Kidney capillary endothelial cell (primary cell): Measurements from ENCODE around the gene RAB6B.
A peak's percentile ranks its signal among the peaks of the same experiment; 100 is the strongest.
"Not testable (repeated sequence)": the region's sequence is repeated elsewhere in the genome, so short reads cannot be mapped to it uniquely, and the experiment has no call there.

Experiments
- DNase-seq: peaks from one replicate; pipeline ENCODE4 v3.0.0-alpha.2; 2018; ENCODE audit warnings: low spot score

Gene RAB6B

DNA sequence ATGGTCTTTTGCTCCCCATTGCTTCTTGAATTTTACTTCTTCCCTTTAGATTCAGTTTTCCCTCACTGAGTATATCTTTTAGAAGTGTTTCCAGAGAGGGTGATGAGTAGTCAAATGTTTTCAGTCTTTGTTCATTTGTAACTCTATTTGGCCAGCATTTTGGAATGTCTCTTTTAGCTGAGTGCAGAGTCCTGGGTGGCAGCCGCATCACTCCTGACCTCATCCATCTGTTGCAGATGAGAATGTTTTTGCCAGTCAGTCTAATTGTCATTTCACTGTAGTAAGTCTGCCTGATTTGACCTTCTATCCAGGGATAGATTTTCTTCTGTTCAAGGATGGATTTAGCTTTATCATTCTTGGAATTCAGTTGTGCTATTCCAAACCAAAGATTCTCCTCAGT lies 82.8 kb downstream of the RAB6B start:
- DNase-seq: no peak

DNA sequence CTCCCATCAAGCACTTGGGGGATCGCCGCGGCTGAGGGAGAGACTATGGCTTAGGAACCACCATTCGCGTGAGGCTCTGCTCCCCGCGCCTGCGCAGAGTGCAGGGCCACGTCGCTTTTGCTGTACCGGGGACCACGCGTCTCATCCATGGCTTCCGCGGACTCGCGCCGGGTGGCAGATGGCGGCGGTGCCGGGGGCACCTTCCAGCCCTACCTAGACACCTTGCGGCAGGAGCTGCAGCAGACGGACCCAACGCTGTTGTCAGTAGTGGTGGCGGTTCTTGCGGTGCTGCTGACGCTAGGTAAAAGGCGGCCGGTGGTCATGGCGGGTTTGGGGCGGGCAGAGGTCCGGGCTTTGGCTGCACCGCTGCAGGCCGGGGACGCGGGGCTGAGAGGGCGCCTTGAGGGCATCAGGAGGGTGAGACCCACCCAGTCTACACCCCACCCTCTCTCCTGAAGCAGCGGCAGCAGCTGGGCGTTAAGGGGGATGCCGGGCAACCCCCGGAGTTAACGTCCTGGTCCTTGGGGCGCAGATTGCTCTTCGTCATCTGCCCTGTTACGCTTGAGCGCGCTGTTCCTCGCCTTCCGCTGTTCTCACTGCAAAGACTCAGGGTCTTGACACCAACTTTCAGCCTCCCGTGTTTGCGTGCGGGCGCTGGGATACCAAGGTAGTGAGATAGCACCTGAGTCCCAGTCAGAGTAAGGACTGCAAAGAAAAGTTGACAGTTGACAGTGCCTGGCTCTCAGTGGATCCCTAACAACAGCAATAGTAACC lies 89.8 kb downstream of the RAB6B start, which contains the start of gene SRPRB:
SRPRB (plus strand) TSS at position 114 of the 774 bp plus-strand sequence; CDS start at position 148, 34 bp downstream.
- peak; percentile 96 for DNase-seq

DNA sequence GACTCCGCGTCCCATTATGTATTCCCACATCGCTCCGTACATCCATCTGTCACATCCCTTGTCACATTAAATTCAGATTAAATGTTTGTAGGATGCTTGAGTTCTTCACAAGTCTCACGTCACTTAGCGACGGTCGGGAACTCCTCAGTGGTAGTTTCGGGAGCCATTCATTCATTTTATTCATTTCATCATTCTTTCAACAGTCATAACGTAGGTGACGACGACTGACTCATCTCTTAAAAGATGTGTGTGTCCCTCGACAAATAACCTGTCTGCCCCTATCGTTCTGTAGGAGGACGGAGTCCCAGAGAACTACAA lies 90.3 kb downstream of the RAB6B start:
- DNase-seq: no peak

DNA sequence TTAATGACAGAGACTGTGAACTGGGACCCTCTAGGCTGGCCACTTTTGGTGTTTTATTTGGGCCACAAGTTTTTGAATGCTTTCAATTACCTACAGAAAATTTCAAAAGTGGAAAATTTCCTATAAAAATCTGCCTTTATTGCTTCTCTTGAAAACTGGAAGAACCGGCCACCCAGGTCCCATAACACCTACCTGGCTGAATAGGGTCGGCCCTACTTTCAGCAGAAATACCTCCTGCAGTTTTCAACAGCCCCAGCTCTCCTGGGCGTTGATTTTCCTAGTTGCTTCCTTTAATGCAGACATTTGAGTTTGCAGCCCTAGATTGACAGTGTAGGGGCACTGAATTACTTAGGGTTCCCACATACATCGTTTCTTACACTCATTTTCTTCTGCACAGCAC lies 90.8 kb downstream of the RAB6B start:
- no peak for DNase-seq

DNA sequence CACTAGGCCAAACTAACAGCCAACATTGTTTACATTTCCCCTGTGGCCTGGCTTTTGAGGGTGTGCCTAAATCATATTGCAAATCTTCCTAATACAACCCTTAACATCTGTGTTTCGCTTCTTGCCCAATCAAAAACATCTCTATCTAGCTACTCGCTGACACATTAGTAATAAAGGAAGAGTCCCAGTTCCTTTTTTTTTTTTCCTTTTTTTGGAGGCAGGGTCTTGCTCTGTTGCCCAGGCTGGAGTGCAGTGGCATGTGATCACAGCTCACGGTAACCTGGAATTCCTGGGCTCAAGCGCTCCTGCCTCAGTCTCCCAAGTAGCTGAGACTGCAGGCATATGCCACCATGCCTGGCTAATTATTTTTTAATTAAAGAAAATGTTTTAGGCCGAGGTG lies 92.2 kb downstream of the RAB6B start:
- no peak for DNase-seq

DNA sequence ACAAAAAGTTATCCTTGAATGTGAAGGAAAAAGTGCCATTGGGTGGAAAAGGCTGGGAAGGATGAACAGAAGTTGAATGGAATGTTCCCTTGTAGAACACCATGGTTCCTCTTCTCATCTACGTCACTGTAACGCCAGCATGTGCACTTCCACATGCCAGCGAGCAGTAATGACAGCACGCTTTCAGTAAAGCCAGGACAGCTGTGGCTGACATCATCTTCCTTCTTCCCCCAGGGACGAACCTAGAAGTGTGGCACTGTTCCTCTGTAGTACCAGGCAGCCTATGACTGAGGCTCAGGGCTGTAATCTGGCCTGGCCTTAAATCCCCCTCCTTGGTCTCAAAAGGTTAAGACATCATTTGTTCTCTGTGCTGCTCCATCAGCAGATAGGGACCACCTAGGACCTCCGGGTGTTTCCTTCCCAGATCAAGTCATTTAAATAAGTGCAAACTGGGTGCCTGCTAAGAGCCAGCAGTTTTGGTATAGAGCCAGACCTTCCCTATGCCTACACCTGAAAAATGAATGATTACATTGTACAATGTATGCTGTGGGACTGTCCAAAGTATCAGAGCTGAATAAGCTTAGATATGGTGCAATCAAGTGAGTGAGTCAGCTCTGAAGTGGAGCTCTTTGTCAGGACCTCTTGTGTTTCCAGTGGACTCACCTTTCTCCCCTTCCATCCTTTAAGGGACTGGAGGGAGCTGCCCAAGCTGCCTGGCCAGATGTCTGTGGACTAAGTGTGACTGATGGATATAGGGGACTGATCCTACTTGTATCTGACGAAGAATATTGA lies 95.7 kb downstream of the RAB6B start:
- no peak for DNase-seq

DNA sequence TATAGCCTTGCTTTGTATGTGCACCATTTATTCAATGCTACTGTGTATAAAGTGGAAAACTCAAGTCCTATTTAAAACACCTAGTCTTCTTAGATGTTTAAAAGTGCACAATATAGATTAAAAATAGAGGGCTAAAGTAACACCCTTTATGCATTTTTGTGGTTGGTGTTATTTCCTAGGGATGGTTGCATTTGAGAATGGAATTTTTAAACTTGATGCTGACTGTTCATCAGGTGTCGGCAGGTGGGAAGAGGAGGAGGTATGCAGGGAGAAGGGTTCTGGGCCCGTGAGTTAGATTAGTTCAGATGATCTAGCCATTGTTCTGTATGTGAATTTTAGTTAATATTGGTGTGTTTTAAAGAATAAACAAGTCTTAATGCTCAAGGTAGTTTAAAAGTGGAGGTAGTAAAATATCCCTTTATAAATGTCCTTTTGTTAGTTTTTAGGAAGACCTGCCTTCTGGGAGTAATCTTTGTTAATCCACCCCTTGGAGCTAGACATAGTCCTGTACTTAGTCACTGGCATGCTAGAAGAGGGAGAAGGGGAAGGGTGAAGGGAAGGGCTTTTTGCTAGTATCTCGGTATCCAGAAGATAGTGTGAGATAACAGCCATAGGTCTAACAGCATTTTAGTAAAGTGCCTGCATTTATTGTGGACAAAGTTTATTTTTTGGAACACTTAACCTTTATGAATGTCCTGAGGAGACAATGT lies 98.1 kb downstream of the RAB6B start:
- no peak for DNase-seq

DNA sequence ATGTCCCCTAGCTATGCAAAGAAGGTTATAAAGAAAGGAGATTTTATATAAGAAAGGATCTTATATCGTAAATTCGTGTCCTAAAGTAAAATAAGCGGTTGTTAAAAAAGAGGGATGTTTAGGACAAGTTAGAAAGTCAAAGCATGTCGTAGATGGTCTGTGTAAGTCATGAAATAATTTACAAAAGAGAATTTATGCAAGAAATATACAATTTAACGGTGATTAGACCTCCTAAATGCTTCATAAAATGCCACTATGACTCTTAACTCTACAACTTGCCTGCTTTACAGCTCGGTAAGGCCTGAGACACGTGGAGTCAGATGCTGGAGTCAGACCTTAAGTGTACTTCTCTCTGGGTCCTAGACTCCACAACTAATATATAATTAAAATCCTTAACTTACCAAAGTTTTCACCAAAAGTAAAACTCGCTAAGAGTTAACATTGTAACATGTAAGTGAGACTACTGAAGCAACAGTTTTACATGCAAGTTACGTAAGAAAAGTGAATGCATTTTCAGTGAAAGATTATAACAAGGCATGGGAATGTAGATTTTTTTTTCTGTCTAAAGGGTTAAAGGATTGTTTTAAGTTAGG lies 103.4 kb downstream of the RAB6B start:
- DNase-seq: no peak

DNA sequence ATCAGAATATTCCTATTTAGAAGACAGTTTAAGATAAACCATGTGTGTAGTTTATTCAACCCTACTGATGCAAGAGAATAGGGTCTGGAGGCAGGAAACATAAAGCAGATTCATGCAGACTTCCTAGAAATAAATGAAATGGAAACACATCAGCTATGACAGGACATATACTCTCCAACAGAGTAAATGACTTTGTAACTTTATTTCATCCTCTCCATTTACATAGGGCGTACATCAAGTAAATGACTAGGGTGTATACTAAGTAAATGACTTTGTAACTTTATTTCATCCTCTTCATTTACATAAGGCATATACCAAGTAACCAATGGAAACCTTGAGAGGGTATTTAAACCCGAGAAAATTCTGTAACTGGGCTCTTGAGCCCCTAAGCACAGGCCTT lies 107.7 kb downstream of the RAB6B start:
- no peak for DNase-seq

DNA sequence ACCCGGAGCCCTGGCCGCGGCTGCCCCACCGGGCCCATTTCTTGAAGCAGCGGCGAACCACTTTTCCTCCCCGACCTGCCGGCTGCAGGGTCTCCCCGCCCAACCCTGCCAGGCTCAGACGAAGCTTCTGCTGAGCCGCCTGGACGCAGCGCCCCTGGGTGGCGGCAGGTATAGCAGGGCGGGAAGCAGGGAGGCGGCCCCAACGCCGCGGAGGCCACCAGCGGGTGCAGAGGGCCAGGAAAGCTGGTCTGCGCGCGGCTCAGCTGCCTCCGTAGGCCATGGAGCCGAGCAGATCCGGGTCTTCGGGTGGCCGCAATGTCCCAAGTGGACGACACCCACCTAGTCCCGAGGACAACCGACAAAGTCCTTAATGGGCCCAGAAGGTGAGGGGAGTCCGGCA lies 111.9 kb downstream of the RAB6B start:
- DNase-seq: no peak

DNA sequence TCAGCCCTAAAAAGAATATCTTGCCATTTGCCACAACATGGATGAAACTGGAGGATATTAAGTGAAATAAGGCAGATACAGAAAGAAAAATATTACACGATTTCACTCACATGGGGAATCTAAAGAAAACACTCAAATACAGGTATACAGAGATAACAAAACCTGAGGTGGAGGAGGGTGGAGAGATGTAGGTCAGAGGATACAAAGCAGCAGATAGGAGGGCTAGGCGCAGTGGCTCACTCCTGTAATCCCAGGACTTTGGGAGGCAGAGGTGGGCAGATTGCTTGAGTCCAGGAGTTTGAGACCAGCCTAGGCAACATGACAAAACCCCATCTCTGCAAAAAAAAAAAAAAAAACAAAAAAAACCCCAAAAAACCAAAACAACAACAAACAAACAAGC lies 113.2 kb downstream of the RAB6B start:
- no peak for DNase-seq

DNA sequence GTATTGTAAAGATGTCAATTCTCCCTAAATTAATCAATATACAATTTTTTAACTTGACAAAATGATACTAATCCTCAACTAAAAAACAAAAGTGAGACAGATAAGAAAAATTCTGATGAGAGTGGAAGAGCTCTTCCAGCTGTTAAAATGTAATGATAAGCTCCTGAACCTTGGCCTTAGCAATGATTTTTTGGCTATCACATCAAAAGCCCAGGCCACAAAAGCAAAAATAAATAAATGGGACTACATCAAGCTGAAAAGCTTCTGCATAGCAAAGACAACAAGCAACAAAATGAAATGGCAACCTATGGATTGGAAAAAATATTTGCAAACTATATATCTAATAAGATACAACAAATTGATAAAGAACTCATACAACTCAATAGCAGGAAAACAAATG lies 114.1 kb downstream of the RAB6B start:
- no peak for DNase-seq

DNA sequence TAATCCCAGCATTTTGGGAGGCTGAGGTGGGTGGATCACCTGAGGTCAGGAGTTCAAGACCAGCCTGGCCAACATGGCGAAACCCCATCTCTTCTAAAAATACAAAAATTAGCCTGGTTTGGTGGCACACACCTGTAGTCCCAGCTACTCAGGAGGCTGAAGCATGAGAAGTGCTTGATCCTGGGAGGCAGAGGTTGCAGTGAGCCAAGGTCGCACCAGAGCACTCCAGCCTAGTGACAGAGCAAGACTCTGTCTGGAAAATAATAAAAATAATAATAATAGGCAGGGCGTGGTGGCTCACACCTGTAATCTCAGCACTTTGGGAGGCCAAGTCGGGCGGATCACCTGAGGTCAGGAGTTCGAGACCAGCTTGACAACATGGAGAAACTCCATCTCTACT lies 114.9 kb downstream of the RAB6B start:
- DNase-seq: not testable (repeated sequence)

DNA sequence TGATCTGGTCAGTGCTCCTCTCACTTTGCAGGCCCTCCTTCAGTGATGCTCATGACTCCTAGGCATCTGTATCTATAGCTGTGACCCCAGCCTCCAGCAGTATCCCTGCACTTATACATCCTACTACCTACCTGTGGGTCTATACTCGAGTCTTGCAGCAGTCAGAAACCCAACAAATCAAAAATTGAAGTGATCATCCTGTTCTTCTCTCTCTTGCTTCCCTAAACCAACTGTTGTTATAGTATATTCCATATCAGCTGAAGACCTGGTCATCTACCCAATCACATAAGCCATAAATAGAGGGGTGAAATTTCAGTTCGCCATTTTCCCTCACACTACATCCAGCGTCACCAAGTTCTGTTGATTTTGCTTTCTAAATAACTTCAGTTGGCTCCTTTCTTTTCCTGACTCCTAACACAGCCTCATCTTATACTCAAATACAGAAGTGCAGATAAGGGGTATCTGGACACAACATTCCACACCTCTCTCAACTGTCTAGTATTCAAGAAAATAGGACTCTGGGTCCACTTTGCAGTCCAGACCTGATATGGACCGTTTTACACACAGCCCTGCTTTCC lies 116.0 kb downstream of the RAB6B start:
- no peak for DNase-seq

DNA sequence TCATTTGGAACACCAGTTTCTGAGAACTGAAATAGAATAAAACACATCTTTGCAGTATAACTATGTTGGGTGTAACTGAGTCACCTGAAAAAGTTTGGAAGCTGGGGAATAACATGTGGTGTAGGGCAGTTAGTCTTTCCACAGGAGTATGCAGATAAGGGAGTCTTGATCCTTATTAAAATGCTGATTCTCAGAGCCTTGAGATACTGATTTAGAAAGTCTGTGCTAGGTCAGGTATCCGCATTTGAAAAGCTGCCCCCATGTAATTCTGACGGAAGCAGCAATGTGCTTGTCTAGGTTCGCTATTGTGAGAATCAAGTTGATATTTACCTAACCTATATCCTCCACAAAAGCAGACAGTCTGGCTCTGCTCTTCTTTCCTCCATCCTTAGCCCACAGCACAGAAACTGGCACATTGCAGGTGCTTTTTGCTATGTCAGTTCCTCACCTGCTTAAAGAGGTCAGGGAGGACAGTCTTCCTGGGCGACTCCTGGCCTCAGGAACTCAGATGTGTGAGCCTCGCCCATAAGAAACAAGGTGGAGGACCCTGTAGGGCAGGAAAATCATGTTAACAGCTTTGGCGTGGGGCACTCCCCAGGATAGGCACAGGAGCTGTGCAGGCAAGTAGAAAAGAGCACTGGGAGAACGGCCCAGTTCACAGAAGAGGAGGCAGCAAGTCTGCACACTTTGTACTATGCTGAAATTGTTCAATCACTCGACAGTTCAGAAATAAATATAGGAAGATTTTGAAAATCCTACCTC lies 117.7 kb downstream of the RAB6B start:
- DNase-seq: no peak

DNA sequence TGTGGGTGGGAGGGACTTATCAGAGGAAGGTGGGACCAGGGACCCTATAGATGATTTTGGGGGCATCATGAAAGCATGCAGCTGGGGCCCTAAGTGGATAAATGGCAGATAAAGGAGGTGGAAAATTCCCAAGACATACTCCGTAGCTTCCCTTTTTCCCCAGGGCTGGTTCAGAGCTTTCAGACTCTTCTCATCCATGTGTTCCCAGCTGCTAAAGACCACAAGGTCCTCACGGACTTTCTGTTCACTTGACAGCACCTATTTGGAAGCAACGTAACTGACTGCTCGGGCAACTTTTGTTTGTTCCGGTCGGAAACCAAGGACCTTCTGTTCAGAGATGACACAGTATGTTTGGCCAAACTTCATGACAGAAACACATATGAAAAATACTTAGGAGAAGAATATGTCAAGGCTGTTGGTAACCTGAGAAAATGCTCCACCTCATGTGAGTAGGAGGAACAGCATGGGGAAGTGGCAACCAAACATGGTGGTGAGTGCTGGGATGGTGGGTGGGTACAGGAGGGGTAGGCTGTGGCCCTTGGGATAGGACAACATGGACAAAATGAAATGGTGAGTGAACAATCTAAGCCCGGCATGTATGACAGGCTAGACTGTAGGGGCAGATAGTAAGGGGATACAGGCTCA lies 118.8 kb downstream of the RAB6B start:
- DNase-seq: no peak

DNA sequence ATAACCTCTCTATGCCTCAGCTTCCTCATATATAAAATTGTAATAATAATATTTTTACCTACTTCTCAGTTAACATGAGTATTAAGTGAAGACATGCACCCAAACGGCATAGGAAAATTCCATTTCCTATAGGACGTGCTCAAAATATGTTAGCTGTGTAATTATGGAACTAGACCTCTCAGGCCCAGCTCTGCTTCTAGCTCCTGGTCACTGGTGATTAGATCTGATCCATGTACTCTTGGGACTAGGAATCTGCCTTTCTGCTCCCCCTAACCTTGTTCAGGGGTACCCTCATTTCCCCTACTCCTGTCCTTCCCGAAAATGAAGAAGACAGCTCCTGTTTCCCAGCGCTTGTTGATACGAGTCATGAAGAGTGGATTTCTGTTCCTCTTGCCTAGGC lies 119.8 kb downstream of the RAB6B start:
- DNase-seq: no peak

DNA sequence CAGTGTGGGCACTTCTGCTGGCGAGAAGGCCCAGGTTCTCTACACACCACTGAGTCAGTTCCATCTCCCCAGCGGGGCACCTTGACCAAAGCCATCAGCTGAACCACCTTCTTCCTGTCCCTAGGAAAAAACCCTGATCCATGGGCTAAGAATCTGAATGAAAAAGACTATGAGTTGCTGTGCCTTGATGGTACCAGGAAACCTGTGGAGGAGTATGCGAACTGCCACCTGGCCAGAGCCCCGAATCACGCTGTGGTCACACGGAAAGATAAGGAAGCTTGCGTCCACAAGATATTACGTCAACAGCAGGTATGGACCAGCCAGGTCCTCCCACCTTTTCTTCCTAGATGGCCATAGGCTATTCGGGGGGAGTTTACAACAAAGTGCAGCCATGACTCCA lies 120.4 kb downstream of the RAB6B start:
- DNase-seq: no peak
